Measurements from ENCODE around the gene SH3D19.
"Not testable (repeated sequence)": the region's sequence is repeated elsewhere in the genome, so short reads cannot be mapped to it uniquely, and the experiment has no call there.

The SH3D19 gene

GRCh38 chr4:151325111-151325948, at the start of gene SH3D19:
TSS of gene SH3D19 (minus strand) at chr4:151325605. CDS start at chr4:151325352, 253 bp downstream.
- peak; percentile 79 for DNase-seq

DNA sequence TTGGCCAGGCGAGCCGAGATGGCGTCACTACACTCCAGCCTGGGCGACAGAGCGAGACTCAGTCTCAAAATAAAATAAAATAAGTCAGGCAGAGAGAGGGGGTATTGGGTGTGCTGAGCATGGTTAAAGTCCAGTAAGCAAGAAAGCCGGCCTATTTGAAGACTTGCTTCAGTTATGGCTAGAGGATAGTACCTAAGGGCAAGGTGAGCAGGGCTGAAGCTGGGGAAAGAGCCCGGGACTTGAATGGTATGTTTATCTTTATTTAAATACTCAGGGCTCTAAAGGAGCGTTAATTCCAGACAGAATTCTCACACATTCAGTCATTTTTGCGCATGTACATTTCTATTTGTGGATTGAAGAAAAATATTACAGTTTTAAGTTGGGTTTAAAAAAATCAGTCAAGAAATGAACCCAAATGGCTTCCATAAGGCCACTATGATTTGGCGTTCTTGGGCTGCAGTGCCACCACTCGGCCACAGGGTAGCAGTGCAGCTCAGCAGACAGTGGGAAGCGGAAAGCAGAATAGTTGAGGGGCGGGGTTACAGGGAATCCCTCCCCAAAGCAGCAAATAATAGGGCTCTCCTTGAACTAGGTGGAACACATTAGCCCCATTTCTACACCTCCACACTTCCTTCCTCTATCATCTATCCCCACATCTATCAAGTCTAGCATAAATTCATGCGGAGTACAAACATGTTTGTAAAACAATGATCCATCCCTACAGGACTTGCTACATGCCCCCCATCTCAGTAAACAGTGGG, 37.2 kb upstream of the SH3D19 start:
- peak; percentile 86 for DNase-seq

GRCh38 chr4:151361966-151362365, 36.6 kb upstream of the SH3D19 start:
- no peak for DNase-seq

- DNase-seq = no peak
Measured at GRCh38 chr4:151361126-151361525, 35.7 kb upstream of the SH3D19 start.

DNA sequence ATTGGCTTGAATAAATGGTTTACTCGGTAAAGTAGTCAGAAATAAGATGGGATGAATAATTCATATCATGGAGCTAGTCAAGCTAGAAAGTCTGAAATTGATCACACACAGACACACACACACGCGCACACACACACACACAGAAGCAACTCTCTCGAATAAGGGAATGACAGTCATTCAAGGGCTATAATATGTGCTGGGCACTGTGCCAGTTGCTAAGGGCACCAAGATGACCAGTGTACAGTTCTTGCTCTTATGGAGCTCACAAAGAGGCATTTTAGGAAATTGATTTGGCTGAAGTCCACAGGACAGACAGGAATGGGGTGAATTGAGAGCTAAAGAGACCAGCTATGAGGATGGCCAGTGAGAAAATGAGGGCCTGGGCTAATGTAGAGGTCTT, 34.2 kb upstream of the SH3D19 start:
- no peak for DNase-seq

- no peak for DNase-seq
Measured at GRCh38 chr4:151358266-151358665, 32.9 kb upstream of the SH3D19 start.

DNA sequence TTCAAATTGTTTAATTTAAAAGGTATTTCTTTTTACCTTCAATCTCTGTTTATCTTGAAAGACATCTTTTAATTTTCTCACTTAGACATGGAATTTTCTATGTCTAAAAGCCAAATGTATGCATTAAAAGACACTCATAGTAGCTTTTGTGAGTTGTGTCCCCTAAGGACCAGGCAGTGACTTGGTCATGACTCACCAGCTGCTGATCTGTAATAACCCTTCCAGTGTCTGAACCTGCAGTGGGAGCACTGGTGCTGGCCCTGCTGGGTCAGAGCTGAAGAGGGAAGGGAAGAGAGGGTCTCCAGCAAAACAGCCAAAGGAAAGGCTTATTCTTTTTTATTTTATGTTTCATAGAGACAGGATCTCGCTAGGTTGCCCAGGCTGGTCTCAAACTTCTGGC, 31.1 kb upstream of the SH3D19 start:
- DNase-seq = no peak

DNA sequence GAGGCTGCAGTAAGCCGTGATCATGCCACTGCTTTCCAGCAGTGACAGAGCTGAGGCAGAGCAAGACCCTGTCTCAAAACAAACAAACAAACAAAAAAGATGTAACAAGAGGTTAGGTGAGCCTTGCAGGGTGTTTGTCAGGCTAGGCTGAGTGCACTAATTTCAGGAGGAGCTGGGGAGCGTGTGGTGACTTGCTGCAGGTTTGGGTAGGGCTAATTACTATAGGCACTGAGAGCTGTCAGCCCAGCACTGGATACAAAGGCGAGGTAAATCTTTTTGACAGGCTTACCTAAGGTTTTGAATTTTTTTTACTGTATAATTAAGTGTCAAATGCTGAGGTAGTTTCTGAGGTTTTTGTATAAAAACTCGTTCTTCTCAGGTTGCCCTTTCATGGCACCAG, 29.8 kb upstream of the SH3D19 start:
- no peak for DNase-seq

GRCh38 chr4:151347490-151348235, 22.3 kb upstream of the SH3D19 start:
- no peak for DNase-seq

GRCh38 chr4:151344948-151345347, 19.5 kb upstream of the SH3D19 start:
- no peak for DNase-seq

DNA sequence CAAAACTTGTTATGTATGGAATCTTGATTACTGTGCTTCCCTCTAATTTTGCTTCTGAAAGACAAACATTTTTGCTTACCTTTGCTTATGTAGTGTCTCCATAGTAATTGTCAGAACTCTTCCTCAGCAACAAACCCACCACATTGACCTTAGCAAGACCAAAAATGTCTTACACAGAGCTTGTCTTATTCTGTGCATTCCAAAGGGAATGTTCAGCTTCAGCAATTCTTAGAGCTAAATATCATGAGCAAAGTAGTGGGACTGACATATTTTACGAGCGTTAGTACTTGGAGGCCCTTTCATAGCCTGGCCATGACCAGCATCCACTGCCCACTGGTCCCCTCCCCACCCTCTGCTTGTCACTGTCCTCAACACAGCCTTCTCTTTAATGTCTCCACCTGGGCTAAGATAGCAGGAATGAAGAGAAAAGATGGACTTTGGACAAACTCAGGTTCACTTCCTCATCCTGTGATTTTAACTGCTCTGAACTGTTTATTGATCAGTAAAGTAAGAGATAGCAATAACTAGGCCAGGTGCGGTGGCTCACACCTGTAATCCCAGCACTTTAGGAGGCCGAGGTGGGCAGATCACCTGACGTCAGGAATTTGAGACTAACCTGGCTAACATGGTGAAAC, 15.5 kb upstream of the SH3D19 start:
- DNase-seq = no peak

DNA sequence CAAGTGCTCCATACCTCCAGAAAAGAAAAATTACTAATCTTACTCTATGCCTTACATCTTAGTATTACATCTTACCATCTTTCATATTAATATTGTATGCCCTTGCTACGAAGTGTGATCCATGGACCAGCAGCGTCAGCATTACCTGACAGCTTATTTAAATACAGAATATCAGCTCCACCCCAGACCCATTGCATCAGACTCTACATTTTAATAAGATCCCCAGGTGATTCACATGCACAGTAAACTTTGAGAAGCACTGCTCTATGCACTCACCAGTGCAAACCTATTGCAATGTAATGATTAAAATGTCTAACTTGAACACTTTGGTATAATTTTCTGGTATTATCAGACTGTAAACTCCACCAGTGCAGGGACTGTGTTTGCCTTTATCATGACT, 14.1 kb upstream of the SH3D19 start:
- DNase-seq = no peak

DNA sequence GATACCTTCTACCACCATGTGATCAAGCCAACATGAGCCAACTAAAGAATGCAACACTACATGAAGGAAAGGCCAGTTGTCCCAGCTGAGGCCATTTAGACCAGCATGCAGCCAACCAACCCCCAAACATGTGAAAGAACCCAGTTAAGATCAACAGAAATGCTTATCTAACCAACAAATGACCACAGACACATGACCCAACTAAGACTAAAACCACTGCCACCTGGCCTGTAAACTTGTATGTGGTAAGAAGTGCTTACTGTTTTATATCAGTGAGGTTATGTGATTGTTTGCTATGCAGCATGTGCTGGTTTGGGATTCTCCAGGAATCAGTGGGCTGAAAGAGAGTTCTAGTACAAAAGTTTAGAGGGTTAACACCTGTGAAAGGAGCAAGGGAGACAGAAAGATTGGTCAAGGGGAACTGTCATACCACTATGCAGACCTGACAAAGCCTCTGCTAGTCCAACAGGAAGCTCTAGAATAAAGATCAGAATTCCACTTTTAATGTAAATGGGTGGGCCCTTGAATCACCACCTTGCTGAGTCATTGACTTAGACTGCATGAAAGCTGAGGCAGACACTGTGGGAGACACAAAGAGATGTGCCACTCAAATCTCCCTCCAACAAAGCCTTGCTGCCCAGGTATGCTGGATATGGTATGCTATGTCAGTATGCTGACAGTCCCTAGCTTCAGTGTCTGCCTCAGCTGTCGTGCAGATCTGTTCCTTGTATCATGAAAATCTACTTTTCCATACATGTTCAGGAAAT, 6.1 kb upstream of the SH3D19 start:
- no peak for DNase-seq

DNA sequence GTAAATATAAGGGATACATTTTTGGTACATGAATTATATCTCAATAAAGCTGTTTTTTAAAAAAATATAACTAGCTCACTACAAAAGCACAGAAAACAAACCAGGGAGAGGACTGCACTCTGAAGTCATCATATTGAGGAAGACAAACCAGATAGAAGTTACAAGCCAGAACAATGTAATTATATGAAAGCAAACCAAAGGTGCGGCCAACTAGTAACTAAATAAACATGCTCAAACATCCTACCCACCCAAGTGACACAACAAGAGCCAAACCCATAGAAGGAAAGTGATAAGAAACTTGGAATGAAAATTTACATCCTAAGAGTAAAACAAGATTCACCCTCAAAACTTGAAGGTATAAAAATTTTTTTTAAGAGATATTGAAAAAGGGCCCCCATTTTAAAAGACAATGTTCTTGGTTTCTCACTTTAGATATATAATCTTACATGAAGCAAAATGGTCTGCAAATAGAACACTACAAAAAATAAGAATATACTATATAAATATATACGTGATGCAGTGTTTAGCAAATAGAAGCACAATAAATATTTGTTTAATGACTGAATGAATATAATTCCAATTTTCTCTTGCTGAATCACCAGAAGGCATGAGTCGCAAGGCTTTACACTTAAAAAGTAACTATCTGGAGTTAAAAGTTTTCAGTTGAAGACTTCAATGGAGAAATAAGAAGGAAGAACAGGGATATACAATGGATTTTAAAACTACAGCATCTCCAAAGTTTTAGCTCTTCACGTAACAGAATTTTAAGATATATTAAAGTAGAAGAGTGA, 4.0 kb upstream of the SH3D19 start:
- DNase-seq = no peak

- no peak for DNase-seq
Measured at GRCh38 chr4:151325949-151326246, 493 bp upstream of the SH3D19 start.

- peak; percentile 60 for DNase-seq
Measured at GRCh38 chr4:151324752-151325110, 674 bp downstream of the SH3D19 start.

DNA sequence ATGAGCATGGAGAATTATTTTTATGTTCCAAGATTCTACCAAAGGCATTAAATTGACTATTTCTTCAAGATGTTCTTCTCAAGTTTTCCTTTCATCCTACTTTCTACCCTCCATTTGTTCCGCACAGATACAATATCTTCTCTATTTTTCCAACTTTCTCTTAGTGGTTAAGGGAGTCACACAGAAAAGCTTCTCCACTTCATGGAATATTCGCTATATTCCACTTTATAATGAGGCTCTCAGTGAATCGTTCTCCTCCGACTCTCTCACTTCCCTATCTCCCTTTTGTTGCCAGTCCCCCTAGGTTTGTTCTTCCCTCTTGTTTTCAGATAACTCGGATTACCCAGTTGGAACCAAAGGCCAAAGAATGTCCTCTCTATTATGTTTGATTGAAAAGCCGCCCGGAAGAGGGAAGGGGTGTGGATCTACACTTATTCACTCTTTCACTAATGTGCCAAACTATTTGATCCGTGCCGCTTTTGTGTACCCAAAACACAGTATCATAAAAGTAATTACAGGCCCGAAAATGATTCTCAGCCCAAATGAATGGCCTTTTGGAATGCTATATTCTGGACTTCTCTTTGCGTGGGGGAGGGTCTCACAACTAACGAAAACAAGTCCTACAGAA, 1.2 kb downstream of the SH3D19 start:
- DNase-seq = no peak

GRCh38 chr4:151323667-151324066, 1.7 kb downstream of the SH3D19 start:
- DNase-seq = no peak

GRCh38 chr4:151322570-151322969, 2.8 kb downstream of the SH3D19 start:
- no peak for DNase-seq

GRCh38 chr4:151322161-151322560, 3.2 kb downstream of the SH3D19 start:
- DNase-seq = not testable (repeated sequence)

- DNase-seq = no peak
Measured at GRCh38 chr4:151321586-151321985, 3.8 kb downstream of the SH3D19 start.

All from right forelimb (tissue), 1 donor.